Esophagus muscularis mucosa (tissue), 4 donors: Measurements from ENCODE around the gene REEP6. TPM values are rescaled to one million over a fixed set of nuclear protein-coding genes. Genes with fewer than 3 reads are reported as not detected.
"Not testable (repeated sequence)": the region's sequence is repeated elsewhere in the genome, so short reads cannot be mapped to it uniquely, and the experiment has no call there.

Source experiments
- DNase-seq: peaks from one replicate; pipeline ENCODE4 v3.0.0-alpha.2; 2017; ENCODE audit errors: extremely low spot score
- H3K27ac ChIP-seq, 4 donors: fragments of 200-600 bp; sonication (generic); replicated peaks in 1 of 4; 1 replicate in 3 of 4; 2 replicates in 1 of 4; pipeline ENCODE4 v1.5.1; 2016 to 2019; ENCODE audit warnings: mild to moderate bottlenecking in 1 of 4
- H3K27me3 ChIP-seq, 4 donors: fragments of 200-600 bp; sonication (generic); one replicate each; pipeline versions ENCODE4 v1.5.1 to v1.6.0; 2016 to 2019
- H3K36me3 ChIP-seq, 4 donors: fragments of 200-600 bp; sonication (generic); one replicate each; pipeline ENCODE4 v1.5.1; 2016 to 2019
- H3K4me1 ChIP-seq, 4 donors: fragments of 200-600 bp; sonication (generic); one replicate each; pipeline ENCODE4 v1.5.1; 2016 to 2019
- H3K4me3 ChIP-seq, 4 donors: fragments of 200-600 bp; sonication (generic); 1 replicate in 2 of 4; 2 replicates in 2 of 4; pipeline ENCODE4 v1.5.1; 2016 to 2019; ENCODE audit warnings: mild to moderate bottlenecking in 4 of 4, moderate library complexity in 1 of 4
- H3K9me3 ChIP-seq, 4 donors: fragments of 200-600 bp; sonication (generic); 1 replicate in 3 of 4; 2 replicates in 1 of 4; pipeline ENCODE4 v1.5.1; 2016 to 2019
- EP300 ChIP-seq: sonication (generic); formaldehyde crosslinking; IDR thresholded peaks from one replicate; pipeline ENCODE4 v1.6.1; 2017; ENCODE audit warnings: antibody characterized with exemption
- POLR2A ChIP-seq: fragments of 450-650 bp; IDR thresholded peaks from one replicate; pipeline ENCODE4 v1.6.1; 2017; ENCODE audit warnings: antibody characterized with exemption, moderate library complexity, mild to moderate bottlenecking, low read depth
- POLR2AphosphoS5 ChIP-seq, 2 donors: sonication (generic); formaldehyde crosslinking; IDR thresholded peaks; one replicate each; pipeline ENCODE4 v1.6.1; 2017; ENCODE audit warnings: antibody characterized with exemption in 2 of 2
- WGBS: methylation state at CpG from one replicate; pipeline ENCODE4 v1.1.5; 2018; 5-methylcytosine and 5-hydroxymethylcytosine counted together
- intact Hi-C: fragments of 100-400 bp; cut with DNase I; formaldehyde crosslinking; loops from one replicate; pipeline ENCODE4 v1.15.1; 2023
- total RNA-seq, 4 donors: library from RNA; depleted of rRNA; stranded (reverse); fragments of >200 nt; gene quantifications; one replicate each; pipeline versions ENCODE4 v1.1.0 to v1.2.1, GENCODE V29; 2016
- TF ChIP-seq, protein P1 (sequence below), 3 experiments: fragments of 200-600 bp in 2 of 3; fragments of 450-650 bp in 1 of 3; sonication (generic) in 2 of 3; IDR thresholded peaks; one replicate each; pipeline ENCODE4 v1.5.1; 2017 to 2019; ENCODE audit warnings: antibody characterized with exemption in 3 of 3, mild to moderate bottlenecking in 2 of 3, moderate library complexity in 1 of 3

The REEP6 gene
- total RNA-seq, 4 donors from 2014 or later: 0.23 to 2.3 (median 0.99) TPM; not detected in 1

DNA sequence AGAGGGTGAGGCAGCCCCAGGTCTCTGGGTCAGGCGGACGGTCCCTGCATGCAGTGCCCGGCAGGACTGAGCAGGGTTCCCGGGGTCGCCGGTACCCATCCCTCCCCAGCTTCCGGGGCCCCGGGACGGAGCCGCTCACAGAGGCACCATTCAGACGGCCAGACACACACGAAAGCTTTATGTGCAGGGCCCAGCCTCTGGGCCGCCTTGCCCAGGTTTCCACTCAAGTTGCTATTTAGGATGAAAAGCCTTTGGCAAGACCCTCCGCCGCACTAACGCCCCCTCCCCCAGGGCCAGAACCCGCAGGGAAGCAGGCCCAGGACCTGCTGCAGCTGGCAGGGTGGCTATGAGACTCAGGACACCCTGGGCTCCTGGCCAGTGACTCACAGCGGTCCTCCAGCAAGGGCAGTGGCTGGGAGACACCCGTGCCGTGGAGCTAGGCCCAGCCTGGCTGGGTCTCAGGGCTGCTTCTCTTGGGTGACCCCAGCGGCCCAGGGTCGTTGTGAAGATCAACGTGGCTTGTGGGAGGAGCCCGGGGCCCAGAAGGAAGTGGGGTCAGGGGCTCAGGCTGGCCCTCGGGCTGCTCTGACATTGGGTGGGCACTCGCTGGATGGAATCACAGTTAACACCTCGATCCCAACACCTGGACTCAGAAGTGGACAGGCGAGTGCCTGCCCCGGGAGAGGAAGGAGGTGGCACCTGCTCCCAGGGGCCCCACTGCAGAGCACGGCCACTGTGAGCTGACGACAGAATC is 16.8 kb upstream of the REEP6 start:
- Histone ChIP-seq H3K4me1 (peaks cover 37 to 81% (median 70%) of the 10 kb centered on the region in 4 donors), H3K27me3 (peaks cover 26 to 65% (median 39%) of the 10 kb centered on the region in 4 donors), H3K36me3 (peaks cover 0 to 37% (median 16%) of the 10 kb centered on the region in 4 donors), H3K27ac (no peak overlapping the region), H3K9me3 (no peaks in the 10 kb centered on the region), H3K4me3 (no peak overlapping the region)
- TF ChIP-seq POLR2AphosphoS5 (IDR thresholded peaks at IDR 0.05): no peak
- TF ChIP-seq EP300: no peak
- no peak for TF ChIP-seq POLR2A
- TF ChIP-seq, protein P1, sequence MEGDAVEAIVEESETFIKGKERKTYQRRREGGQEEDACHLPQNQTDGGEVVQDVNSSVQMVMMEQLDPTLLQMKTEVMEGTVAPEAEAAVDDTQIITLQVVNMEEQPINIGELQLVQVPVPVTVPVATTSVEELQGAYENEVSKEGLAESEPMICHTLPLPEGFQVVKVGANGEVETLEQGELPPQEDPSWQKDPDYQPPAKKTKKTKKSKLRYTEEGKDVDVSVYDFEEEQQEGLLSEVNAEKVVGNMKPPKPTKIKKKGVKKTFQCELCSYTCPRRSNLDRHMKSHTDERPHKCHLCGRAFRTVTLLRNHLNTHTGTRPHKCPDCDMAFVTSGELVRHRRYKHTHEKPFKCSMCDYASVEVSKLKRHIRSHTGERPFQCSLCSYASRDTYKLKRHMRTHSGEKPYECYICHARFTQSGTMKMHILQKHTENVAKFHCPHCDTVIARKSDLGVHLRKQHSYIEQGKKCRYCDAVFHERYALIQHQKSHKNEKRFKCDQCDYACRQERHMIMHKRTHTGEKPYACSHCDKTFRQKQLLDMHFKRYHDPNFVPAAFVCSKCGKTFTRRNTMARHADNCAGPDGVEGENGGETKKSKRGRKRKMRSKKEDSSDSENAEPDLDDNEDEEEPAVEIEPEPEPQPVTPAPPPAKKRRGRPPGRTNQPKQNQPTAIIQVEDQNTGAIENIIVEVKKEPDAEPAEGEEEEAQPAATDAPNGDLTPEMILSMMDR (IDR thresholded peaks at IDR 0.05): no peak
- WGBS: 77% methylated on average over 11 of the region's 31 CpGs
- no peak for DNase-seq
- intact Hi-C loops: no loop called here

DNA sequence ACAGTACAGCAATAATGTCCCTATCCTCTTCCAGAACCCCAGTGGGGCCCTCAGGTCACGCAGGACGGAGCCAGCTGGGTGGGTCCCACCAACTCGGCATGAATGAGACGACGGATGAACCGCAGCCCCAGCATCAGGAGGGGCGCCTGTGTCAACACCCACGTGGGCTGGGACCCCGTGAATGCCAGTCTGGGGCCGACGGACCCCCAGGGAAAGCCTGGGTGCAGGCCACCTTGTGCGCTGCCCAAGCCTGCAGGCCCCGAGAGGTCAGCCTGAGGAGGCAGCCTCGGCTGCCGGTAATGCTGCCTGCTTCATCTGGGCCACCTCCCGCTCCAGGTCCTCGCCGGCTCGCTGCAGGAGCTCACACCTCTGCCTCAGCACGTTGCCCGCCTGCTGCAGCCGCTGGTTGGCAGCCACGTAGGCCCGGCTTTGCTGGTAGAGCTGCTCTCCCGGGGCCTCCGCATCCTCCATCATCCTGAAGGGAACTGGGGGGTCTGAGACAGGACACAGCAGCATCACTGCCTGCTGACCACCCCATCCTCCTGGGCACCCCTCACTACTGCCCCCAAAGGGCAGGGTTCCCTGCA is 16.1 kb upstream of the REEP6 start:
- H3K4me3 ChIP-seq: no peak overlapping the region
- peaks cover 39 to 81% (median 71%) of the 10 kb centered on the region in 4 donors for H3K4me1 ChIP-seq
- peaks cover 0 to 37% (median 16%) of the 10 kb centered on the region in 4 donors for H3K36me3 ChIP-seq
- no peak for DNase-seq
- H3K27ac ChIP-seq: no peak overlapping the region
- TF ChIP-seq, protein P1 (IDR thresholded peaks at IDR 0.05): no peak
- TF ChIP-seq EP300 (no peak), POLR2AphosphoS5 (IDR thresholded peaks at IDR 0.05) (no peak), POLR2A (no peak)
- WGBS: 81% methylated on average over 11 of the region's 26 CpGs
- H3K9me3 ChIP-seq: no peaks in the 10 kb centered on the region
- peaks cover 23 to 59% (median 36%) of the 10 kb centered on the region in 4 donors for H3K27me3 ChIP-seq
- intact Hi-C loops: no loop called here

DNA sequence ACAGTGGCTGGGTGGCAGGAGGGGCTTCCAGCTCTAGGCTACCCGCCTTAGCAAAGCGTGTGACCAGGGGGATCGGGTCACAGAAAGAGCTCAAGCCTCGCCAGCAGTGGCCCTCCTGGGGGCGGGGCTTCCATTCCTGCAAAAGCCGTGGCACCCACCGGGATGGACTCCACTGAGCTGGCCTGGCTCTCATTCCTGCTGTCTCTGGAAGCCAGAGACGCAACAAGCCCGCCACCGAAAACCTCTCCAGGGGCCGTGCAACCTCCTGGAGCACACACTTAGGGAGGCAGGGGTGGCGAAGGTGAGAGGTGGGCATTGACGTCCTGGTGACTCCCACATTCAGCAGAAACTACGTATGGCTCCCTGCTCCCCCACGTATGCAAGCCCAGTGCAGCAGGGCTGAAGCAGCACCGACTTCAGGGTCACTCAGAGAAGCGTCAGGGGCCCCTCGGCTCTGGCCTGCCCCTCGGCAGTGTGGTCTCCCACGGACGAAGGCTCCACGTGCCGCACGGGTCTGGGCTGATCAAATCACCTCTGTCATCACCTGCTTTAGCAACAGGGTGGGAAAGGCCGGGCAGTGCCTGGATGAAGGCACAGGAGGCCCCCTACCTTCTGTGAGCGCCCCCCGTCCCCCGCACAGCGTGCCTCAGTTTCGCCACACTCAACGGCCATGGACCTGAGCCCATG is 15.1 kb upstream of the REEP6 start:
- Histone ChIP-seq H3K27ac (no peak overlapping the region), H3K4me1 (peaks cover 29 to 72% (median 62%) of the 10 kb centered on the region in 4 donors), H3K27me3 (peaks cover 13 to 48% (median 26%) of the 10 kb centered on the region in 4 donors), H3K36me3 (peaks cover 0 to 37% (median 16%) of the 10 kb centered on the region in 4 donors), H3K4me3 (no peak overlapping the region), H3K9me3 (no peaks in the 10 kb centered on the region)
- no peak for TF ChIP-seq POLR2AphosphoS5 (IDR thresholded peaks at IDR 0.05)
- no peak for TF ChIP-seq EP300
- TF ChIP-seq, protein P1 (IDR thresholded peaks at IDR 0.05): no peak
- TF ChIP-seq POLR2A: no peak
- intact Hi-C loops: no loop called here
- WGBS: 85% methylated on average over 22 of the region's 31 CpGs
- no peak for DNase-seq

DNA sequence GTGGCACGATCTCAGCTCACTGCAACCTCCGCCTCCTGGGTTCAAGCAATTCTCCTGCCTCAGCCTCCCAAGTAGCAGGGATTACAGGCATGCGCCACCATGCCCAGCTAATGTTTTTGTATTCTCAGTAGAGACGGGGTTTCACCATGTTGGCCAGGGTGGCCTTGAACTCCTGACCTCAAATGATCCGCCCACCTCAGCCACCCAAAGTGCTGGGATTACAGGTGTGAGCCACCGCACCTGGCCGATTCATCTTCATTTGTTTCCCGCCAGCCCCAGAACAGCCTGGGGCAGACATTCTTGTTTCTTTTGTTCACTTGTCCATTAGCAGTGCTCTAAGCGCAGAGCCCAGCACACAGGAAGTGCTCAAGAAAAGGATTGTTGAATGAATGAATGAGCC is 13.9 kb upstream of the REEP6 start:
- WGBS: 88% methylated on average over 9 of the region's 9 CpGs
- H3K27ac ChIP-seq, H3K4me3 ChIP-seq, intact Hi-C loops, DNase-seq, H3K9me3 ChIP-seq: not testable (repeated sequence)
- H3K27me3 ChIP-seq: peaks cover 2 to 37% (median 14%) of the 10 kb centered on the region in 4 donors
- peaks cover 0 to 37% (median 16%) of the 10 kb centered on the region in 4 donors for H3K36me3 ChIP-seq
- peaks cover 22 to 60% (median 50%) of the 10 kb centered on the region in 4 donors for H3K4me1 ChIP-seq
